Spinal cord (tissue), 10 donors: Measurements from ENCODE around the gene MAP3K15. TPM values are rescaled to one million over a fixed set of nuclear protein-coding genes. Genes with fewer than 3 reads are reported as not detected.
"Not testable (repeated sequence)": the region's sequence is repeated elsewhere in the genome, so short reads cannot be mapped to it uniquely, and the experiment has no call there.

Experiments used
- DNase-seq, 6 donors: peaks; one replicate each; pipeline versions ENCODE4 v3.0.0 to v3.0.0-alpha.2; 2013 to 2015; ENCODE audit warnings: low spot score in 6 of 6, low read depth in 4 of 6
- H3K27ac ChIP-seq: one replicate; pipeline ENCODE4 v1.5.1; 2013; ENCODE audit warnings: low read depth, low read length, control low read depth
- H3K27me3 ChIP-seq: one replicate; pipeline ENCODE4 v1.6.1; 2013; ENCODE audit warnings: low read length; ENCODE audit not compliant: control insufficient read depth, insufficient read depth
- H3K36me3 ChIP-seq: one replicate; pipeline ENCODE4 v1.6.1; 2013; ENCODE audit warnings: low read length; ENCODE audit not compliant: control insufficient read depth, insufficient read depth
- H3K4me1 ChIP-seq: one replicate; pipeline ENCODE4 v1.6.1; 2013; ENCODE audit warnings: low read length; ENCODE audit not compliant: control insufficient read depth, insufficient read depth
- H3K4me3 ChIP-seq: one replicate; pipeline ENCODE4 v1.5.1; 2013; ENCODE audit warnings: low read depth, low read length, control low read depth
- H3K9me3 ChIP-seq: one replicate; pipeline ENCODE4 v1.6.1; 2013; ENCODE audit warnings: low read length; ENCODE audit not compliant: control insufficient read depth, insufficient read depth
- WGBS: methylation state at CpG from one replicate; pipeline ENCODE4 v1.1.5; 2013; ENCODE audit warnings: missing lambda C conversion rate; ENCODE audit not compliant: insufficient coverage; 5-methylcytosine and 5-hydroxymethylcytosine counted together
- polyA plus RNA-seq, 2 donors: library from polyadenylated mRNA; unstranded; fragments of 120-200 nt; gene quantifications; one replicate each; pipeline ENCODE4 v1.2.1, GENCODE V29; 2013; ENCODE audit not compliant: insufficient read length in 2 of 2
- total RNA-seq, 2 donors: library from RNA; depleted of rRNA in 1 of 2; stranded (reverse); fragments of 120-200 nt in 1 of 2; fragments of >200 nt in 1 of 2; gene quantifications; one replicate each; pipeline versions ENCODE4 v1.2.3 to v1.2.4, GENCODE V29; 2013 to 2014
- donor health status: healthy.

Gene MAP3K15
- total and polyA plus RNA-seq, 4 donors: 0.55 to 1.0 (median 0.63) TPM

GRCh38 chrX:19496711-19497110, 18.6 kb downstream of the MAP3K15 start:
- Histone ChIP-seq H3K27ac (no peak overlapping the region), H3K36me3 (no peaks in the 10 kb centered on the region), H3K4me1 (no peaks in the 10 kb centered on the region), H3K9me3 (no peaks in the 10 kb centered on the region), H3K4me3 (no peak overlapping the region), H3K27me3 (no peaks in the 10 kb centered on the region)
- DNase-seq: no peak
- WGBS: 69% methylated on average over 3 of the region's 7 CpGs

GRCh38 chrX:19487520-19488200, 27.6 kb downstream of the MAP3K15 start:
- H3K4me3 ChIP-seq: no peak overlapping the region
- H3K4me1 ChIP-seq: no peaks in the 10 kb centered on the region
- no peaks in the 10 kb centered on the region for H3K9me3 ChIP-seq
- no peaks in the 10 kb centered on the region for H3K36me3 ChIP-seq
- WGBS: no CpG with 5 or more reads among the region's 3 CpGs
- no peak for DNase-seq
- no peak overlapping the region for H3K27ac ChIP-seq
- no peaks in the 10 kb centered on the region for H3K27me3 ChIP-seq

GRCh38 chrX:19479458-19479857, 35.9 kb downstream of the MAP3K15 start:
- WGBS: no CpG with 5 or more reads among the region's 1 CpG
- H3K27ac ChIP-seq: no peak overlapping the region
- no peaks in the 10 kb centered on the region for H3K4me1 ChIP-seq
- H3K27me3 ChIP-seq: no peaks in the 10 kb centered on the region
- H3K4me3 ChIP-seq: no peak overlapping the region
- no peak for DNase-seq
- no peaks in the 10 kb centered on the region for H3K9me3 ChIP-seq
- no peaks in the 10 kb centered on the region for H3K36me3 ChIP-seq

GRCh38 chrX:19468383-19468782, 46.9 kb downstream of the MAP3K15 start:
- H3K27me3 ChIP-seq, H3K36me3 ChIP-seq, DNase-seq, H3K4me1 ChIP-seq, H3K27ac ChIP-seq, H3K9me3 ChIP-seq, H3K4me3 ChIP-seq: not testable (repeated sequence)
- 86% methylated on average over 1 of the region's 2 CpGs for WGBS

- no CpG with 5 or more reads among the region's 1 CpG for WGBS
- DNase-seq: no peak
- Histone ChIP-seq H3K27me3 (no peaks in the 10 kb centered on the region), H3K9me3 (no peaks in the 10 kb centered on the region), H3K36me3 (no peaks in the 10 kb centered on the region), H3K4me1 (no peaks in the 10 kb centered on the region), H3K4me3 (no peak overlapping the region), H3K27ac (no peak overlapping the region)
These were observed 52.4 kb downstream of the MAP3K15 start for GRCh38 chrX:19462879-19463278.

- Histone ChIP-seq H3K4me3 (no peak overlapping the region), H3K36me3 (no peaks in the 10 kb centered on the region), H3K27ac (no peak overlapping the region), H3K4me1 (no peaks in the 10 kb centered on the region), H3K27me3 (no peaks in the 10 kb centered on the region), H3K9me3 (no peaks in the 10 kb centered on the region)
- peak in 2 of 6 donors; percentile 23 to 29 for DNase-seq
- WGBS: no CpG with 5 or more reads among the region's 2 CpGs
These were observed 53.1 kb downstream of the MAP3K15 start for GRCh38 chrX:19462231-19462630.

- Histone ChIP-seq H3K36me3 (no peaks in the 10 kb centered on the region), H3K4me3 (no peak overlapping the region), H3K27ac (no peak overlapping the region), H3K4me1 (no peaks in the 10 kb centered on the region), H3K27me3 (no peaks in the 10 kb centered on the region), H3K9me3 (no peaks in the 10 kb centered on the region)
- WGBS: 67% methylated on average over 3 of the region's 4 CpGs
- no peak for DNase-seq
These were observed 57.6 kb downstream of the MAP3K15 start for GRCh38 chrX:19457662-19458061.

GRCh38 chrX:19448077-19448476, 67.2 kb downstream of the MAP3K15 start:
- H3K27ac ChIP-seq: no peak overlapping the region
- no peaks in the 10 kb centered on the region for H3K27me3 ChIP-seq
- DNase-seq: no peak
- H3K4me3 ChIP-seq: no peak overlapping the region
- no peaks in the 10 kb centered on the region for H3K4me1 ChIP-seq
- 57% methylated on average over 4 of the region's 7 CpGs for WGBS
- H3K36me3 ChIP-seq: no peaks in the 10 kb centered on the region
- no peaks in the 10 kb centered on the region for H3K9me3 ChIP-seq

- H3K27ac ChIP-seq: no peak overlapping the region
- WGBS: 60% methylated on average over 1 of the region's 4 CpGs
- no peaks in the 10 kb centered on the region for H3K27me3 ChIP-seq
- DNase-seq: no peak
- no peaks in the 10 kb centered on the region for H3K36me3 ChIP-seq
- no peaks in the 10 kb centered on the region for H3K4me1 ChIP-seq
- no peak overlapping the region for H3K4me3 ChIP-seq
- H3K9me3 ChIP-seq: no peaks in the 10 kb centered on the region
These were observed 68.9 kb downstream of the MAP3K15 start for GRCh38 chrX:19446397-19446796.

- no CpG with 5 or more reads among the region's 10 CpGs for WGBS
- H3K27ac ChIP-seq, DNase-seq, H3K27me3 ChIP-seq, H3K36me3 ChIP-seq, H3K4me3 ChIP-seq, H3K4me1 ChIP-seq, H3K9me3 ChIP-seq: not testable (repeated sequence)
These were observed 69.5 kb downstream of the MAP3K15 start for GRCh38 chrX:19445772-19446171.
